Forelimb muscle (tissue), 1 donor: ENCODE data around the gene TMEM82. TPM values are rescaled to one million over a fixed set of nuclear protein-coding genes. Genes with fewer than 3 reads are reported as not detected.

Source experiments
- DNase-seq: peaks from one replicate; pipeline ENCODE4 v3.0.0-alpha.2; 2013; ENCODE audit warnings: low read depth
- polyA plus RNA-seq: library from polyadenylated mRNA; unstranded; fragments of 120-200 nt; gene quantifications from one replicate; pipeline ENCODE4 v1.2.1, GENCODE V29; 2013; ENCODE audit not compliant: insufficient read length

The TMEM82 gene
- polyA plus RNA-seq, 1 donor = not detected

- DNase-seq = no peak
Observed at GRCh38 chr1:15756143-15757015, 14.1 kb downstream of the TMEM82 start.

- DNase-seq = no peak
Observed at GRCh38 chr1:15757016-15757543, 14.8 kb downstream of the TMEM82 start.

- no peak for DNase-seq
Observed at GRCh38 chr1:15757575-15758342, 15.5 kb downstream of the TMEM82 start.

- DNase-seq = no peak
Observed at GRCh38 chr1:15758343-15758931, 16.1 kb downstream of the TMEM82 start, which contains the start of gene FBLIM1. FBLIM1 (plus strand) TSS chr1:15758795; CDS start chr1:15764984, 6,189 bp downstream.

GRCh38 chr1:15758953-15759661 is 16.8 kb downstream of the TMEM82 start:
- no peak for DNase-seq

GRCh38 chr1:15760520-15761211 is 18.4 kb downstream of the TMEM82 start:
- no peak for DNase-seq

- no peak for DNase-seq
Observed at GRCh38 chr1:15761366-15762128, 19.2 kb downstream of the TMEM82 start.

GRCh38 chr1:15762546-15762945 is 20.2 kb downstream of the TMEM82 start:
- no peak for DNase-seq

GRCh38 chr1:15764269-15764764 is 22.0 kb downstream of the TMEM82 start:
- no peak for DNase-seq

- no peak for DNase-seq
Observed at GRCh38 chr1:15764890-15765289, 22.6 kb downstream of the TMEM82 start.

GRCh38 chr1:15765495-15766194 is 23.3 kb downstream of the TMEM82 start:
- no peak for DNase-seq

- no peak for DNase-seq
Observed at GRCh38 chr1:15767941-15768340, 25.6 kb downstream of the TMEM82 start.

- DNase-seq = no peak
Observed at GRCh38 chr1:15768388-15768787, 26.1 kb downstream of the TMEM82 start.

GRCh38 chr1:15770313-15770962 is 28.1 kb downstream of the TMEM82 start:
- DNase-seq = no peak

- no peak for DNase-seq
Observed at GRCh38 chr1:15771836-15772515, 29.7 kb downstream of the TMEM82 start.

- DNase-seq = no peak
Observed at GRCh38 chr1:15775706-15776105, 33.4 kb downstream of the TMEM82 start.

- DNase-seq = no peak
Observed at GRCh38 chr1:15777909-15778707, 35.8 kb downstream of the TMEM82 start.
